Measurements from ENCODE around the gene DPF3. TPM values are rescaled to one million over a fixed set of nuclear protein-coding genes. Genes with fewer than 3 reads are reported as not detected.

The DPF3 gene
- polyA plus RNA-seq, 2 of the 4 experiments (the other 2 are of a cell fraction), result 0.05 to 0.09 TPM

- 69% methylated on average over 27 of the region's 27 CpGs for WGBS (ENCODE audit: missing lambda C conversion rate)
- FAIRE-seq (no peak), ATAC-seq (no peak), DNase-seq (ENCODE audit: low read depth in 1 of 2, low spot score in 1 of 2) (no peak)
- Histone ChIP-seq H3K4me1 (no peaks in the 10 kb centered on the region), H3K4me2 (no peak overlapping the region), H3K9me3 (0 out of 3 replicates have a peak, but pooled peaks cover under 1% of the 10 kb centered on the region), H3K27ac (no peak overlapping the region), H3K4me3 (no peak overlapping the region)
- TF ChIP-seq ELK1 (IDR thresholded peaks at IDR 0.05; ENCODE audit: low read depth, low read length), result no peak
- no peak for TF ChIP-seq TFCP2L1 (CRISPR knock-in tag; IDR thresholded peaks at IDR 0.05)
- TF ChIP-seq HOXB13 (CRISPR knock-in tag; IDR thresholded peaks at IDR 0.05; ENCODE audit: low read depth), result no peak
- no peak for TF ChIP-seq SMC3 (IDR thresholded peaks at IDR 0.05)
- TF ChIP-seq RARB (CRISPR knock-in tag; IDR thresholded peaks at IDR 0.05), result no peak
- no peak for TF ChIP-seq CTCF (IDR thresholded peaks at IDR 0.05)
- TF ChIP-seq USF2 (IDR thresholded peaks at IDR 0.05), result no peak
- no peak for TF ChIP-seq HMGXB4 (CRISPR knock-in tag; IDR thresholded peaks at IDR 0.05; ENCODE audit: borderline replicate concordance)
- no peak for TF ChIP-seq ZSCAN20 (CRISPR knock-in tag; IDR thresholded peaks at IDR 0.05)
- TF ChIP-seq FOSB (CRISPR knock-in tag; IDR thresholded peaks at IDR 0.05), result no peak
- no peak for TF ChIP-seq HOXA7 (CRISPR knock-in tag; IDR thresholded peaks at IDR 0.05)
- TF ChIP-seq RFX5 (IDR thresholded peaks at IDR 0.05), result no peak
- no peak for TF ChIP-seq GATA3 (IDR thresholded peaks at IDR 0.05; ENCODE audit: borderline replicate concordance)
- TF ChIP-seq JUNB (IDR thresholded peaks at IDR 0.05), result no peak
- no peak for TF ChIP-seq HEYL (CRISPR knock-in tag; IDR thresholded peaks at IDR 0.05)
- no peak for TF ChIP-seq ZNF302 (CRISPR knock-in tag; IDR thresholded peaks at IDR 0.05)
- TF ChIP-seq KDM1A (IDR thresholded peaks at IDR 0.05; ENCODE audit: low read depth), result no peak
- no peak for TF ChIP-seq NFE2L2 (conservative IDR thresholded peaks at IDR 0.05; ENCODE audit: low read length)
- ChIA-PET POLR2A (no interaction called here), CTCF (interaction anchor here (0.6 to 1.1 kb wide), 2 partner anchors 9 to 1313 kb away, joined by 3 to 4 read pairs; no protein-coding TSS in a partner anchor)
Observed at GRCh38 chr14:72679536-72680151, 214.3 kb downstream of the DPF3 start.

- 62% methylated on average over 7 of the region's 14 CpGs for WGBS (ENCODE audit: missing lambda C conversion rate)
- H3K9me3 ChIP-seq, result 0 out of 3 replicates have a peak, but pooled peaks cover 4% of the 10 kb centered on the region
- no peak for TF ChIP-seq TFCP2L1 (CRISPR knock-in tag; IDR thresholded peaks at IDR 0.05)
- POLR2A ChIA-PET, result no interaction called here
- H3K4me3 ChIP-seq, result no peak overlapping the region
- CTCF ChIA-PET, result interaction anchor here (0.6 to 3.4 kb wide), 4 partner anchors 10 to 1312 kb away, joined by 3 to 12 read pairs (median 4); no protein-coding TSS in a partner anchor
- ATAC-seq, result no peak
- H3K4me2 ChIP-seq, result no peak overlapping the region
- no peak overlapping the region for H3K27ac ChIP-seq
- no peak for FAIRE-seq
- no peaks in the 10 kb centered on the region for H3K4me1 ChIP-seq
- DNase-seq (ENCODE audit: low read depth in 1 of 2, low spot score in 1 of 2), result no peak
Observed at GRCh38 chr14:72679141-72679535, 214.8 kb downstream of the DPF3 start.

All from A549 (cell line).